GM21717 (cell line): ENCODE measurements around the gene SPATA31C1.
"Not testable (repeated sequence)": the region's sequence is repeated elsewhere in the genome, so short reads cannot be mapped to it uniquely, and the experiment has no call there.

Source experiments
- ATAC-seq: cut with Tn5 transposase; IDR thresholded peaks from one replicate; pipeline ENCODE4 v1.9.1; 2021; ENCODE audit warnings: mild to moderate bottlenecking, moderate library complexity; ENCODE audit not compliant: unreplicated experiment

The SPATA31C1 gene

DNA sequence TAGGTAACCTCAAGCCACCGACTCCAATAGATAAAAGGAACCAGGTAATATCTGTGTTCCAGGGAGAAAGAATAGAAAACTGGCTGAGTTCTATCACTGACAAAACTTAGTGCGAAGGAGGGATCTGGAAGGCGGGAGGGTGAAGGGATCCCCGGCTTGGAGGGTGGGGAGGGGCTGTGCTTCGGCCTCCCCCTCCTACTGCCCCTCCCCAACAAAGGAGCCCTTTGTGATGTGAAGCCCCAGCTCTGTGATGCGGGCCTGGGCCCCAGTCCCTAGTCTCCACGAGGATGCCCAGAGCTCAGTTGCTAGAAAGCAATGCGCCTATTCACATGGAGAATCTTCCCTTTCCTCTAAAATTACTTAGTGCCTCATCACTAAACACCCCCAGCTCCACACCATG is at the start of gene SPATA31C1:
Gene SPATA31C1, plus strand, starts transcription at position 301 of the 400 bp plus-strand sequence.
- ATAC-seq, result not testable (repeated sequence)

- no peak for ATAC-seq
Observed at GRCh38 chr9:87868175-87868574, 49.6 kb upstream of the SPATA31C1 start.

GRCh38 chr9:87868635-87869034 is 49.1 kb upstream of the SPATA31C1 start:
- no peak for ATAC-seq

- no peak for ATAC-seq
Observed at GRCh38 chr9:87869082-87869481, 48.7 kb upstream of the SPATA31C1 start.

DNA sequence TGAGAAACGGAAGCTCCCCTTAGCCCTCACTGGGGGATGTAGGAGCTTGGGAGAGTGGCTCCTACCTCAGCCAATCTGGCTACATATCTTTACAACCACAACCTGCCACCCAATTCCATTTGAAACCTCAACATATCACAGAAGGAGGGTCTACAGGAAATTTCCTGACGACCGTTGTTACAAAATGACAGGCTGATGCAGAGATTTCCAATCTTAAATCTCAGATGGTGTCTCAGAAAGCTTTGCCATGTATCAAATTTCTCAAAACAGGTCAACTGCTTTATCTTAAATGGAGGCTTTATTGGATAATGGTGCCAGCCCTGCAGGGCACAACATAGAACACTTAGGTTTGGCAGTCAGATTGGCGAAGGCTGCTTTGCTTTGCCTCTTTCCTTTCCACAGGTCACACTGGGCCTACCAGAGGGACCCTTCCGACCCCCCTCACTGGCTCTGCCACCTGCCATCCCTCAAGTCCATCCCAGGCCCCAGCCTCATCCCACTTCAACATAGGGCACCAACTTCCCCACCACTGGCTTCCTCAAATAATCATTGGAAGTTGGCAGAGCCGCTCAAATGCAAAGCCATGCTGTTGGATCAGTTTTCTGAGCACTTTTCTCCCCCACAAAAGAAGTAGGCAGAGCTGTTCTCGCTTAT is 46.2 kb upstream of the SPATA31C1 start:
- ATAC-seq, result no peak

- no peak for ATAC-seq
Observed at GRCh38 chr9:87872079-87872624, 45.6 kb upstream of the SPATA31C1 start.

GRCh38 chr9:87873607-87874303 is 44.0 kb upstream of the SPATA31C1 start:
- no peak for ATAC-seq

GRCh38 chr9:87874304-87874623 is 43.5 kb upstream of the SPATA31C1 start:
- ATAC-seq, result no peak

- no peak for ATAC-seq
Observed at GRCh38 chr9:87875060-87875459, 42.7 kb upstream of the SPATA31C1 start.

GRCh38 chr9:87875831-87876545 is 41.8 kb upstream of the SPATA31C1 start:
- no peak for ATAC-seq

DNA sequence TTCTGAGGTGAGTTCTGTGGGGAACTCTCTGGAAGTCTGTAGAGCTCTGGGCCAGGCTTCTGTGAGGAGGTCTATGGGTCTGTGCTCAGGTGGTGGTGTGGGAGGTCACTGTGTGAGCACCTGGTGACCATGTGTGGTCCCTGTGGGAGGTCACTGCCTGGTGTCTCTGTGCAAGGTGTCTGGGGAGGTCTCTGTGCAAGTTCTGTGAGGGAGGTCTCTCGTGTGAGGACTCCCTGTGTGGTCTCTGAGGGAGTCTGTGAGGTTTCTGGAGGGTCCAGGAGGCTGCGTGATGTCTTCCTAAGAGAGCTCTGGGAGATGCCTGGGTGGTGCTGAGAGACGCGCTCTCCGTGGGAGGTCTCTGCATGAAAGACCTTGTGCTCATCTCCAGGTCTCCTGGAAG is 41.1 kb upstream of the SPATA31C1 start:
- no peak for ATAC-seq

DNA sequence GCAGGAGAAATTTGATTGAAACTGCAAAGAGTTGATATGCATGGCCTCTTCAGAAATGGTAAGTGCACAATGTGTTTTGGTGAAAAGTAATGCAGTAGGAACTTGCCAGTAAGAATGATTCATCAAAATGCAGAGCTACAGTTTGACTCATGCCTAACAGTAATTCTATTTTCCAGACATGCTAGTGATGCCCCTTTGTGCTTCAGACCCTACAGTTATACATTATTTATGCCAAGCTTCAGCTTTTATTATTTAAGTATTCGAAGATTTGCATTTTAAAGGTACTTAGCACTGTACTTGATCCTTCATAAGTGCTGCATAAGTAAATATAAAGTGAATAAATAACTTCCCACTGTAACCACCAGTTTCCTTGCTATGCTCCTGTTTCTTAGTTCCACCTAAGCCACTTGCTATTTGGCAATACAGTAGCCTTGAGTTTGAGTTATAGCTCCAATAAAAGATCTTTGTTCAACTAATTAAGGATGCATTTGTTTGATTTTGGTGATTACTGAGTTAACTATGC is 38.7 kb upstream of the SPATA31C1 start:
- ATAC-seq, result no peak

DNA sequence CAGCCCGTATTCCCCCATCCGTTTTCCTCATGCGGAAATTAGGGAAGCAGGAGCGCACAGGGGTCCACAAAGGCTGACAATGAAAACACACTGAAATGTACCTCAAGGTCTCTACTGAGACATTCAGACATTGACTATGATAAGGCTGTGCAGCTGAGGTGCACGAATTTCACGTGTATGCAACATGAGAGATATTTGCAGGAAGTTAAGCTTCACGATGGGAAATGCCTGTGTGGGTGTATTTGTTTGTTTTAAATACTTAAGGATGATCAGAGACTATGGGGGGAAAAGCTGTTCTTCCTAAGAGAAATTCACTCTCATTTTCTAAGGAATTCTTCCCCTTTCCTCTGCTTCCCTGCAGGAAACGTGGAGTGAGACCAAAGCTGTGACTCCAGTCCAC is 37.6 kb upstream of the SPATA31C1 start:
- ATAC-seq, result no peak

- no peak for ATAC-seq
Observed at GRCh38 chr9:87880683-87881082, 37.1 kb upstream of the SPATA31C1 start.

GRCh38 chr9:87882627-87883026 is 35.1 kb upstream of the SPATA31C1 start, which contains the start of gene SPATA31E1:
SPATA31E1 (plus strand) TSS chr9:87882877; CDS start chr9:87882892, 15 bp downstream.
- ATAC-seq, result no peak

DNA sequence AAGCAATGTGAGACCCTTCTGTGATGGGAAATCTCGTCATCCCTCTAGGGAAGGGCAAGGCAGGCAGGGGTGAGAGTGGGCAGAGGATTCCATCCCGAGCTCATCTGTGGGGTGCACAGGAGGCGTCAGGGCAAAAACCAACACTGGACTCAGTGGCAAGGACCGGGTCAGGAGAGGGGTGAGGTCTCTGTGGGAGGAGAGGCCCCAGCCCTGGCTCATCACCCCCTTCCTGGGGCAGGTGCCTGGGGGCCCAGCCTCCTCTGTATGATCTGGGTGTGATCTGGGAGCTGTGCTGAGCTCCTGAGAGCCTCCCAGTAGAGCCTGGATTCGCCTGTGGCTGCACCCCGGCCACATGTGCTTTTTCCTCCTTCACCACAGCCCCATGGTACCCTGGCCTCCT is 34.5 kb upstream of the SPATA31C1 start:
- ATAC-seq, result no peak

DNA sequence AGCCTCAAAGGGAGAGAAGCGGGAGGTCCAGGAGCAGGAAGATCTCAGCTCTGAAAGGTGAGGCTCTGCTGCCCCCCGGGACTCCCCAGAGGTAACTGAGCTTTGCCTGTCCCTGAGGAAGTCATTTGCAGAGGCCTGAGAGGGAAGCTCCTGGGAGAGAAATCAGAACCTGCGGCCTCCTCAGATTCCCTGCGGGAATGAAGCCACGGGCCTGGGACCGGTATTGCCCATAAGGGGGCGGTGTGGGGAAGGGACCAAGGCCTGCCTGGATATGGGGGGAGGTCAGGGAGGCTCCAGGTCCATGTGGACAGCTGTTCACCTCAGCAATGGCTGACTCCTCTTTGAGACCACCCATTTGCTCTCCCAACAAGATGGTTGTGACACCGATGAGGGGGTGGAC is 33.8 kb upstream of the SPATA31C1 start:
- ATAC-seq, result no peak

DNA sequence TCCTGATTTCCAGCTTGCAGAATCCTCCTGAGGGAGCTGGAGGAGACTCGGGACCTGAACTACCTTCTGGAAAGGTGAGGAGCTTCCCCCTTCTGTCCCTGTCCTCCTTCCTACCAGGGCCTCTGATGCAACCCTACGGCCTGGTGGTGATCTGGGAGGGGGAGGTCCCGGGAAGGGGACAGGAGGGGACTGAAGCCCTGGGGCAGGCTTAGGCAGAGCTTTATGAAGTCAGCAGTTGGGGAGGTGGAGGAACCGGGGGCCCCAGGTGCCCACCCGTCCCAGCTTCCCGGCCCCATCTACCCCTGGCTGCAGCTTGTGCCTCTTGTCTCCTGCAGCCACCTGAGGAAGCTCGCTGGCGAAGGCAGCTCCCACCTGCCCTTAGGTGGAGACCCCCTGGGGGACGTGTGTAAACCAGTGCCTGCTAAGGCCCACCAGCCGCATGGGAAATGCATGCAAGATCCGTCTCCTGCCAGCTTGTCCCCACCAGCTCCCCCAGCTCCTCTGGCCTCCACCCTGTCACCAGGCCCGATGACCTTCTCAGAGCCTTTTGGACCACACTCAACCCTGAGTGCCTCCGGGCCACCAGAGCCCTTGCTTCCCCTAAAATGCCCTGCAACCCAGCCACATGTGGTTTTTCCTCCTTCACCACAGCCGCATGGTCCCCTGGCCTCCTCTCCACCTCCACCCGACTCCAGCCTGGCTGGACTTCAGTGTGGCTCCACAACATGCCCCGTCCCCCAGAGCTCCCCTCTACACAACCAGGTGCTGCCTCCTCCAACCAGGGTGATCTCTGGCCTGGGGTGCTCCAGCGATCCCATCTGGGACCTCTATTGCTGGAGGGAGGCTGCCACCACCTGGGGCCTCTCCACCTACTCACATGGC is 32.9 kb upstream of the SPATA31C1 start:
- no peak for ATAC-seq

DNA sequence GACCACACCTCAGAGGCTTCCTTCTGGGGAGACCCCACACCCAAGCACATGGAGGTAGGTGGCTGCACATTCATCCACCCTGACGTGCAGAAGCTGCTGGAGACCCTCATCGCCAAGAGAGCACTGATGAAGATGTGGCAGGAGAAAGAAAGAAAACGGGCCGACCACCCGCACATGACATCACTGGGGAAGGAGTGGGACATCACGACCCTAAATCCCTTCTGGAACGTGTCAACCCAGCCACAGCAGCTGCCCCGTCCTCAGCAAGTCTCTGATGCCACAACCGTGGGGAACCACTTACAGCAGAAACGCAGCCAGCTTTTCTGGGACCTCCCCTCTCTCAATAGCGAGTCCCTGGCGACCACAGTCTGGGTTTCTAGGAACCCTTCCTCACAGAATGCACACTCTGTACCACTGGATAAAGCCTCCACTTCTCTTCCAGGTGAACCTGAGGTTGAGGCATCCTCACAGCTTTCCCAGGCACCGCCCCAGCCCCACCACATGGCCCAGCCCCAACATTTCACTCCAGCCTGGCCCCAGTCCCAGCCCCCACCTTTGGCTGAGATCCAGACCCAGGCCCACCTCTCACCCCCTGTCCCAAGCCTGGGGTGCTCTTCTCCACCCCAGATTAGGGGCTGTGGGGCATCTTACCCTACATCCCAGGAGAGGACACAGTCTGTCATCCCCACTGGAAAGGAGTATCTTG is 32.1 kb upstream of the SPATA31C1 start:
- ATAC-seq, result no peak
